GM19455 (cell line): ENCODE data around the gene DDRGK1.
"Not testable (repeated sequence)": the region's sequence is repeated elsewhere in the genome, so short reads cannot be mapped to it uniquely, and the experiment has no call there.

Source experiments
- ATAC-seq: cut with Tn5 transposase; IDR thresholded peaks from one replicate; pipeline ENCODE4 v1.9.1; 2021; ENCODE audit not compliant: unreplicated experiment

The DDRGK1 gene

GRCh38 chr20:3218307-3218988 lies 14.0 kb upstream of the DDRGK1 start:
- ATAC-seq: peak; percentile 78

GRCh38 chr20:3215359-3215917 lies 11.0 kb upstream of the DDRGK1 start:
- ATAC-seq: not testable (repeated sequence)

GRCh38 chr20:3213226-3213625 lies 8.7 kb upstream of the DDRGK1 start:
- no peak for ATAC-seq

GRCh38 chr20:3210346-3210745 lies 5.9 kb upstream of the DDRGK1 start:
- ATAC-seq: no peak

- ATAC-seq: no peak
Measured at GRCh38 chr20:3209946-3210317, 5.5 kb upstream of the DDRGK1 start.

- ATAC-seq: no peak
Measured at GRCh38 chr20:3209257-3209945, 4.9 kb upstream of the DDRGK1 start, which contains the start of gene ITPA. Gene ITPA (plus strand): TSS chr20:3209498. CDS start chr20:3209552, 54 bp downstream.

- ATAC-seq: no peak
Measured at GRCh38 chr20:3208786-3209256, 4.3 kb upstream of the DDRGK1 start.

- peak; percentile 27 for ATAC-seq
Measured at GRCh38 chr20:3203315-3204123, 963 bp downstream of the DDRGK1 start.

GRCh38 chr20:3202965-3203314 lies 1.5 kb downstream of the DDRGK1 start:
- ATAC-seq: no peak

GRCh38 chr20:3199976-3200755 lies 4.3 kb downstream of the DDRGK1 start:
- no peak for ATAC-seq

- no peak for ATAC-seq
Measured at GRCh38 chr20:3199206-3199605, 5.3 kb downstream of the DDRGK1 start.

GRCh38 chr20:3195590-3196237 lies 8.8 kb downstream of the DDRGK1 start:
- no peak for ATAC-seq

GRCh38 chr20:3194617-3195280 lies 9.7 kb downstream of the DDRGK1 start:
- no peak for ATAC-seq

- ATAC-seq: no peak
Measured at GRCh38 chr20:3193806-3194616, 10.5 kb downstream of the DDRGK1 start.

GRCh38 chr20:3192226-3193015 lies 12.1 kb downstream of the DDRGK1 start:
- no peak for ATAC-seq

- ATAC-seq: no peak
Measured at GRCh38 chr20:3190681-3191111, 13.8 kb downstream of the DDRGK1 start.

GRCh38 chr20:3189561-3190131 lies 14.8 kb downstream of the DDRGK1 start:
- no peak for ATAC-seq
